ENCODE data around the gene ST6GALNAC6. TPM values are rescaled to one million over a fixed set of nuclear protein-coding genes. Genes with fewer than 3 reads are reported as not detected.

Gene ST6GALNAC6
- total and polyA plus RNA-seq, 2 of the 4 experiments (the other 2 are of a cell fraction): 35.7 to 48.6 TPM

- peak; percentile 65 for TF ChIP-seq RCOR1 (IDR thresholded peaks at IDR 0.05; ENCODE audit: insufficient replicate concordance, low read length)
These were observed 24.4 kb upstream of the ST6GALNAC6 start (continued) for GRCh38 chr9:127923771-127924170.

DNA sequence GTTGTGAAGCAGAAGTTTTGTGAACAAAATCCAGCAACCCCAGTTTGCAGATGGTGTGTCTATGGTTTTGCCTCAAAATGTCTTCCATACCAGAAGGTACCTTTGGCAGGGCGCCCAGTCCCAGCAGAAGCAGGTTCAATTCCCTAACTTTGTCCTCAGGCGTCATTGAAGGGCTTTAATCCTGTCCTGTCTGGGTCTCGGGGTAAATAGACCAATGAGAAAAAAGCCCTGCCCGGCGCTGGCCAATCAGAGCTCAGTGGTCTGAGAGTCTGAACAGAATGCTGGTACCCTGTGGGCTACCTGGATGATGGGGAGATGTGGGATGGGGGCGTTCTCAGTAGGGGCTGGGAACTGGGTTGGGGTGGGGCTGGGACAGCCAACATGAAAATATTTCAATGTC, 23.6 kb upstream of the ST6GALNAC6 start:
- Histone ChIP-seq H3K56ac (ENCODE audit: extremely low read depth, insufficient read depth, low read length) (no peak overlapping the region), H3K14ac (replicated peaks; ENCODE audit: low read depth, low read length) (peak overlapping the region; percentile 80; the same call in 1 of the 2 replicates), H3K27me3 (ENCODE audit: control insufficient read depth, insufficient read depth, low read length) (no peaks in the 10 kb centered on the region), H3K9ac (ENCODE audit: low read depth, low read length) (no peak overlapping the region), H4K20me1 (ENCODE audit: insufficient read depth, low read length) (peaks cover 6% of the 10 kb centered on the region), H3K79me1 (ENCODE audit: low read depth in 1 of 2, low read length in 2 of 2) (peaks cover 0 to 5% of the 10 kb centered on the region in 2 experiments; a peak in 1 of 4 replicates), H2AK5ac (ENCODE audit: low read depth, low read length) (peak overlapping the region; percentile 93), H3K9me3 (ENCODE audit: control insufficient read depth, insufficient read depth, low read length) (no peaks in the 10 kb centered on the region), H2BK120ac (ENCODE audit: low read depth, low read length) (peak overlapping the region; percentile 81), H4K5ac (ENCODE audit: low read depth, low read length) (no peak overlapping the region), H3K18ac (ENCODE audit: low read depth, low read length) (no peak overlapping the region; the same call in 1 of the 2 replicates), H3K4ac (ENCODE audit: low read depth, low read length) (peak overlapping the region; percentile 88), H3K36me3 (ENCODE audit: control insufficient read depth, insufficient read depth, low read length) (no peaks in the 10 kb centered on the region), H3K4me1 (ENCODE audit: control insufficient read depth, insufficient read depth, low read length) (peaks cover 17% of the 10 kb centered on the region), H2BK15ac (ENCODE audit: low read depth, low read length) (peak overlapping the region; percentile 92; the same call in 2 of the 3 replicates), H3K4me3 (ENCODE audit: insufficient read depth, low read depth, low read length) (no peak overlapping the region), H2AK9ac (replicated peaks; ENCODE audit: low read depth, low read length, poor library complexity) (no peak overlapping the region), H4K91ac (ENCODE audit: insufficient read depth, low read depth, low read length) (peak overlapping the region; percentile 76; the same call in 1 of the 2 replicates), H3K4me2 (ENCODE audit: low read depth, low read length) (no peak overlapping the region), H4K8ac (ENCODE audit: low read depth in 2 of 2, low read length in 2 of 2) (peak overlapping the region; percentile 34 to 79; a peak in 2 of 4 replicates), H2AFZ (replicated peaks; ENCODE audit: low read length, poor library complexity) (peak overlapping the region; percentile 86), H2BK5ac (ENCODE audit: low read depth, low read length, poor library complexity, severe bottlenecking) (peak overlapping the region; percentile 86), H3K23ac (ENCODE audit: low read depth, low read length) (no peak overlapping the region; the same call in 1 of the 2 replicates), H3K27ac (ENCODE audit: insufficient read depth, low read length) (peak overlapping the region; percentile 62; the same call in 1 of the 2 replicates), H2BK20ac (ENCODE audit: low read depth, low read length) (peak overlapping the region; percentile 85; the same call in 1 of the 2 replicates), H3K9me1 (ENCODE audit: insufficient read depth, low read length) (peaks cover 19% of the 10 kb centered on the region)
- ATAC-seq (ENCODE audit: low read depth) (no peak), DNase-seq (no peak)
- in situ Hi-C loops (cut with MboI; ENCODE audit: low sequenced_read_pairs) (loop anchor here (5.0 kb wide), 1 partner anchor 336 kb away; no protein-coding TSS in a partner anchor), dilution Hi-C loops (cut with HindIII; ENCODE audit: low sequenced_read_pairs, unreplicated experiment) (no loop called here), intact Hi-C loops (cut with micrococcal nuclease) (loop anchor here (10.0 kb wide), 2 partner anchors 418 to 718 kb away; no protein-coding TSS in a partner anchor)
- POLR2A ChIA-PET (ENCODE audit: unreplicated experiment): no interaction called here
- BruUV-seq (replicated peaks): no TSS peak
- TF ChIP-seq CTCF (conservative IDR thresholded peaks at IDR 0.05; ENCODE audit: low read depth, low read length) (no peak), POLR2A (IDR thresholded peaks at IDR 0.05; ENCODE audit: low read depth, low read length) (no peak), NFE2L2 (IDR thresholded peaks at IDR 0.05; ENCODE audit: low read depth, low read length) (no peak)
- TF ChIP-seq, protein P1, sequence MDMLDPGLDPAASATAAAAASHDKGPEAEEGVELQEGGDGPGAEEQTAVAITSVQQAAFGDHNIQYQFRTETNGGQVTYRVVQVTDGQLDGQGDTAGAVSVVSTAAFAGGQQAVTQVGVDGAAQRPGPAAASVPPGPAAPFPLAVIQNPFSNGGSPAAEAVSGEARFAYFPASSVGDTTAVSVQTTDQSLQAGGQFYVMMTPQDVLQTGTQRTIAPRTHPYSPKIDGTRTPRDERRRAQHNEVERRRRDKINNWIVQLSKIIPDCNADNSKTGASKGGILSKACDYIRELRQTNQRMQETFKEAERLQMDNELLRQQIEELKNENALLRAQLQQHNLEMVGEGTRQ (IDR thresholded peaks at IDR 0.05; ENCODE audit: low read depth, low read length): no peak
- 53% methylated on average over 4 of the region's 6 CpGs; no CpG with 5 or more reads in 1 of the 2 experiments for WGBS, 2 experiments (ENCODE audit: extremely low coverage in 2 of 2, insufficient read length in 1 of 2)
- CTCF ChIA-PET: no interaction called here

Data from IMR-90 (cell line).